IPS DF 6.9 (cell line): ENCODE measurements around the gene RAB44.

Source experiments
- DNase-seq: peaks from one replicate; pipeline ENCODE4 v3.0.0-alpha.2; 2013; ENCODE audit warnings: low read depth, low spot score
- H3K27ac ChIP-seq: one replicate; pipeline ENCODE4 v1.5.1; 2013; ENCODE audit warnings: low read length, control low read depth
- H3K27me3 ChIP-seq: 2 replicates; pipeline ENCODE4 v1.6.1; 2013; ENCODE audit warnings: mild to moderate bottlenecking, low read length; ENCODE audit not compliant: control insufficient read depth, insufficient read depth
- H3K36me3 ChIP-seq: 2 replicates; pipeline ENCODE4 v1.6.1; 2013; ENCODE audit warnings: low read length; ENCODE audit not compliant: control insufficient read depth, insufficient read depth
- H3K4me1 ChIP-seq: 2 replicates; pipeline ENCODE4 v1.6.1; 2013; ENCODE audit warnings: low read length; ENCODE audit not compliant: control insufficient read depth, insufficient read depth
- H3K4me3 ChIP-seq: 2 replicates; pipeline ENCODE4 v1.5.1; 2013; ENCODE audit warnings: mild to moderate bottlenecking, low read length
- H3K9me3 ChIP-seq: 2 replicates; pipeline ENCODE4 v1.6.1; 2013; ENCODE audit warnings: low read length, inconsistent platforms; ENCODE audit not compliant: control insufficient read depth, insufficient read depth
- WGBS: extraction: QIAGEN DNeasy Blood & Tissue Kit; methylation state at CpG from one replicate; pipeline ENCODE4 v1.1.7; 2013; ENCODE audit warnings: mixed read lengths, missing lambda C conversion rate; ENCODE audit not compliant: insufficient read length, insufficient coverage; 5-methylcytosine and 5-hydroxymethylcytosine counted together

Gene RAB44

DNA sequence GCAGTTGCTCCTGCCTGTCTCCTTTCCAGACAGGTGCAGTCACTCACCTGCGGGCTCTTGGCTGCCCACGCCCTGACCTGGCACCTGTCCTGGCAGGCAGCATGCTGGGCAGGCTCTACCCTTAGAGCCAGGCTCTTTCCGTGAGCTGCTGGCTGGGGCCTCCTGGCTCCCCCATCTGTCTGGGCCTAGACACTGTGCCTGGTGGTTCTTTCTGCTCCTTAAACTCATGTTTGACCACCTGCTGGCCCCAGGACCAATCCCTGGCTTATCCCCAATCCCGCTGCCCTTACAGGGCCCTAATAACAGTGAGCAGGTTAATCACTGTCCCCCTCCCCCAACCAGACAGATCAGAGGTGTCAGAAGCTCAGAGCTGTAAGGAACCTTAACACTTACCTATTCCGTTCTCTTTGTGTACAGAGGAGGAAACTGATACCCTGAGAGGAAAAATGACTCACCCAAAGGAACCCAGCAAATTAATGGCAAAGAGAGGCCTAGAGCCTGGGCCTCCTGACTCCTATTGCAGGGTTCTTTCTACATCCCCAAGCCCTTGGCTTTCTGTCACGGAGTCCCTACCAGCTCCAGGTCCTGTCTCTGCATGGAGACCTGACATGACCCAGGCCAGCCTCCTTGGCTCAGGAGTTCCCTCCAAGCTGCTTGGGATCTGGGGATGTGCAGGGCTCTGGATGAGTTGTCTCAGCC is 54.7 kb downstream of the RAB44 start:
- DNase-seq, result no peak
- no peaks in the 10 kb centered on the region for H3K9me3 ChIP-seq
- H3K4me3 ChIP-seq, result no peak overlapping the region
- H3K27ac ChIP-seq, result no peak overlapping the region
- no peaks in the 10 kb centered on the region for H3K27me3 ChIP-seq
- no CpG with 5 or more reads among the region's 6 CpGs for WGBS
- no peaks in the 10 kb centered on the region for H3K36me3 ChIP-seq
- no peaks in the 10 kb centered on the region for H3K4me1 ChIP-seq

GRCh38 chr6:36752886-36753506 is 55.4 kb downstream of the RAB44 start:
- DNase-seq, result no peak
- Histone ChIP-seq H3K27me3 (no peaks in the 10 kb centered on the region), H3K36me3 (no peaks in the 10 kb centered on the region), H3K4me1 (no peaks in the 10 kb centered on the region), H3K9me3 (no peaks in the 10 kb centered on the region), H3K27ac (no peak overlapping the region), H3K4me3 (no peak overlapping the region)
- WGBS, result no CpG with 5 or more reads among the region's 6 CpGs

GRCh38 chr6:36753671-36754405 is 56.2 kb downstream of the RAB44 start:
- Histone ChIP-seq H3K36me3 (no peaks in the 10 kb centered on the region), H3K9me3 (no peaks in the 10 kb centered on the region), H3K4me1 (no peaks in the 10 kb centered on the region), H3K4me3 (no peak overlapping the region), H3K27ac (no peak overlapping the region), H3K27me3 (no peaks in the 10 kb centered on the region)
- DNase-seq, result no peak
- no CpG with 5 or more reads among the region's 7 CpGs for WGBS

DNA sequence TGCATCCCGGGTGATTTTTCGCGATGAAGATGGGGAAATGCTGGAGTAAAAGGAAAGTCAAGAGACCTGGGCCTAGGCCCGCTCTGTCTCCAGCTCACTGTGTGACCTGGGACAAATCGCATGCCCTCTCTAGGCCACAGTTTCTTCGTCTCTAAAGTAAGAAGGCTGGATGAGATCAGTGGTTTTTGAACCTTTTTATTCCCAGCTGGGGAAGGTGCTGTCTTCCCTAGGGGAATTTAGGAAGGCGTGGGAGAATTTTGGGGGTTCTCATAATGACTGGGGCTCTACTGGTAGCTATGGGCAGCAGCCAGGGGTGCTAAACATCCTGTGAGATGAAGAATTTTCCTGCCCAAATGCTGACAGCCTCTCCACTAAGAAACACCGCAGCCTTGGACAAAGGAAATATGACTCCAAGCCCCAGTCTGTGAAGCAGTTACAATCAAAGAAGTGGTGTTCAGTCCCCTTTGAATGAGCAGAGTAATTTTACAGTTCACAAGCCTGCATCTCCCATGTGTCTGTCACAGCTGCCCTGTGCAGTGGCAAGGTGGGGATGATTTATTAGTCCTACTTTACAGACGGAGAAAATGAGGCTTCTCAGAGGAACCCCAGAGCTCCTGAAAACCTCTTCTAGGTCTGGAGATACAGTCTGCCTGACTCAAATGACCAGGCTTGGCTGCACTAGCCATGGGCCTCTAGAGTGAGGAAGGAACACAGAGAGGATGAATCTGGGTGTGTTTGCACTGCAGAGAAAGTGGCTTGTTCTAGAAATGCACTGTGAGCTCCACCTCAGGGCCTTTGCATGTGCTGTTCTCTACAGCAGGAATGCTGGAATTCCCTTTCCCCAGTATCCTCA is 57.2 kb downstream of the RAB44 start:
- Histone ChIP-seq H3K36me3 (no peaks in the 10 kb centered on the region), H3K27me3 (no peaks in the 10 kb centered on the region), H3K4me1 (no peaks in the 10 kb centered on the region), H3K9me3 (no peaks in the 10 kb centered on the region), H3K4me3 (no peak overlapping the region), H3K27ac (no peak overlapping the region)
- no peak for DNase-seq
- no CpG with 5 or more reads among the region's 9 CpGs for WGBS

GRCh38 chr6:36755435-36756348 is 58.1 kb downstream of the RAB44 start:
- Histone ChIP-seq H3K4me3 (no peak overlapping the region), H3K4me1 (no peaks in the 10 kb centered on the region), H3K27me3 (no peaks in the 10 kb centered on the region), H3K9me3 (no peaks in the 10 kb centered on the region), H3K36me3 (no peaks in the 10 kb centered on the region), H3K27ac (no peak overlapping the region)
- DNase-seq, result no peak
- no CpG with 5 or more reads among the region's 19 CpGs for WGBS

GRCh38 chr6:36756786-36757185 is 59.2 kb downstream of the RAB44 start:
- Histone ChIP-seq H3K4me1 (no peaks in the 10 kb centered on the region), H3K27ac (no peak overlapping the region), H3K9me3 (no peaks in the 10 kb centered on the region), H3K27me3 (no peaks in the 10 kb centered on the region), H3K36me3 (no peaks in the 10 kb centered on the region), H3K4me3 (no peak overlapping the region)
- DNase-seq, result no peak
- no CpG with 5 or more reads among the region's 8 CpGs for WGBS

DNA sequence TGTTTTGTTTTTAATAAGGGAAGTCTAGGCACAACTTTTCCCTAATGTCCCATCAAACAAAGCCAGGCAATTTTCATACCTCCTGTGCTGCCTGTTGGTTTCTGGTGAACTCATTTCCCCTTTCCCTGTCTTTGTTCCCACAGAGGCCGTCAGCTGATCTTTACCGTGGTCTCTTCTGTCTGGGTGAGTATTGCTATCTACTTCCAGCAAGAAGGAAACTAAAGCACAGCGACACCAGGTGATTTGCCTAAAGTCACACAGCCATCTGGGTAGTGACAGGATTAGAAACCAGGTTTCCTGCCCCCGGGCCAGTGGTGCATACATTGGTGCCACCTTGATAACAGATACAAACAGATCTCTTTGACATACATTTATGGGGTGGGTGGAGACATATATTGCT is 59.6 kb downstream of the RAB44 start:
- no peak for DNase-seq
- H3K4me1 ChIP-seq, result no peaks in the 10 kb centered on the region

GRCh38 chr6:36757943-36758508 is 60.4 kb downstream of the RAB44 start:
- no peak overlapping the region for H3K27ac ChIP-seq
- H3K27me3 ChIP-seq, result no peaks in the 10 kb centered on the region
- no peaks in the 10 kb centered on the region for H3K9me3 ChIP-seq
- no CpG with 5 or more reads among the region's 6 CpGs for WGBS
- no peak for DNase-seq
- no peak overlapping the region for H3K4me3 ChIP-seq
- H3K4me1 ChIP-seq, result no peaks in the 10 kb centered on the region
- H3K36me3 ChIP-seq, result no peaks in the 10 kb centered on the region

More for the DNA sequence above, 59.6 kb downstream of the RAB44 start:
- no peaks in the 10 kb centered on the region for H3K27me3 ChIP-seq
- no CpG with 5 or more reads among the region's 4 CpGs for WGBS
- H3K9me3 ChIP-seq, result no peaks in the 10 kb centered on the region
- H3K27ac ChIP-seq, result no peak overlapping the region
- no peaks in the 10 kb centered on the region for H3K36me3 ChIP-seq
- H3K4me3 ChIP-seq, result no peak overlapping the region

- no peaks in the 10 kb centered on the region for H3K36me3 ChIP-seq
- DNase-seq, result no peak
- no peak overlapping the region for H3K27ac ChIP-seq
- no peaks in the 10 kb centered on the region for H3K4me1 ChIP-seq
- WGBS, result no CpG with 5 or more reads among the region's 15 CpGs
- no peak overlapping the region for H3K4me3 ChIP-seq
- H3K9me3 ChIP-seq, result no peaks in the 10 kb centered on the region
- H3K27me3 ChIP-seq, result no peaks in the 10 kb centered on the region
These were observed 61.0 kb downstream of the RAB44 start for GRCh38 chr6:36758516-36759147.
